Measurements from ENCODE around the gene ARAF. TPM values are rescaled to one million over a fixed set of nuclear protein-coding genes. Genes with fewer than 3 reads are reported as not detected.

ARAF gene
- total RNA-seq, 1 donor from 2014 or later = 44.0 TPM

DNA sequence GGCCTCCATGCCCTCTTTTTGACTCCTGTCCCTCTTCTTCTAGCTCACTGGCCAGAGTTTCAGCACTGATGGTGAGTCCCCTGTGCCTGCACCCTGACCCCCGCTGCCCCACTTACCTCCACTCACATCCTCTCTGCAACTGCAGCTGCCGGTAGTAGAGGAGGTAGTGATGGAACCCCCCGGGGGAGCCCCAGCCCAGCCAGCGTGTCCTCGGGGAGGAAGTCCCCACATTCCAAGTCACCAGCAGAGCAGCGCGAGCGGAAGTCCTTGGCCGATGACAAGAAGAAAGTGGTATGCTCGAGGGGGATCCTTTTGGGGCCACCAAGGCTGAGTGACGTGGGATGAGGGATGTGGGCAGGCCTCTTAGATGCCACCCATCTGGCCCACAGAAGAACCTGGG is 5.8 kb downstream of the ARAF start:
- no peak overlapping the region for H3K4me2 ChIP-seq (ENCODE audit: low read length)
- Mint-ChIP-seq H3K4me3 (ENCODE audit: unreplicated experiment) (no peak overlapping the region), H3K4me1 (ENCODE audit: low read depth, unreplicated experiment) (no peaks in the 10 kb centered on the region), H3K27ac (ENCODE audit: unreplicated experiment) (no peak overlapping the region), H3K27me3 (ENCODE audit: low read depth, unreplicated experiment) (no peaks in the 10 kb centered on the region), H3K36me3 (ENCODE audit: low read depth, unreplicated experiment) (peaks cover 6% of the 10 kb centered on the region), H3K9me3 (ENCODE audit: unreplicated experiment) (no peaks in the 10 kb centered on the region)
- H3K36me3 ChIP-seq (ENCODE audit: insufficient read depth, low read length) = peaks cover 4% of the 10 kb centered on the region
- H3K4me3 ChIP-seq (ENCODE audit: insufficient read depth, low read depth, low read length) = no peak overlapping the region
- H3K9me3 ChIP-seq (ENCODE audit: insufficient read depth, low read depth, low read length) = no peaks in the 10 kb centered on the region
- peaks cover 26% of the 10 kb centered on the region for H3K79me2 ChIP-seq (ENCODE audit: insufficient read depth, low read length)
- no peaks in the 10 kb centered on the region for H3K27me3 ChIP-seq (ENCODE audit: insufficient read depth, low read length)
- TF ChIP-seq EZH2 (IDR thresholded peaks at IDR 0.05; ENCODE audit: insufficient read depth, low read length) (no peak), CTCF (IDR thresholded peaks at IDR 0.05; ENCODE audit: insufficient read depth, low read depth, low read length) (no peak)
- FAIRE-seq (no peak), DNase-seq (ENCODE audit: low read depth) (no peak)
- no peak overlapping the region for H2AFZ ChIP-seq (ENCODE audit: low read depth, low read length)
- peaks cover 7% of the 10 kb centered on the region for H3K4me1 ChIP-seq (ENCODE audit: insufficient read depth, low read length)
- H4K20me1 ChIP-seq (ENCODE audit: insufficient read depth, low read length) = peaks cover 18% of the 10 kb centered on the region
- no peak overlapping the region for H3K9ac ChIP-seq (ENCODE audit: low read length)
- H3K27ac ChIP-seq (ENCODE audit: low read depth, low read length) = no peak overlapping the region

DNA sequence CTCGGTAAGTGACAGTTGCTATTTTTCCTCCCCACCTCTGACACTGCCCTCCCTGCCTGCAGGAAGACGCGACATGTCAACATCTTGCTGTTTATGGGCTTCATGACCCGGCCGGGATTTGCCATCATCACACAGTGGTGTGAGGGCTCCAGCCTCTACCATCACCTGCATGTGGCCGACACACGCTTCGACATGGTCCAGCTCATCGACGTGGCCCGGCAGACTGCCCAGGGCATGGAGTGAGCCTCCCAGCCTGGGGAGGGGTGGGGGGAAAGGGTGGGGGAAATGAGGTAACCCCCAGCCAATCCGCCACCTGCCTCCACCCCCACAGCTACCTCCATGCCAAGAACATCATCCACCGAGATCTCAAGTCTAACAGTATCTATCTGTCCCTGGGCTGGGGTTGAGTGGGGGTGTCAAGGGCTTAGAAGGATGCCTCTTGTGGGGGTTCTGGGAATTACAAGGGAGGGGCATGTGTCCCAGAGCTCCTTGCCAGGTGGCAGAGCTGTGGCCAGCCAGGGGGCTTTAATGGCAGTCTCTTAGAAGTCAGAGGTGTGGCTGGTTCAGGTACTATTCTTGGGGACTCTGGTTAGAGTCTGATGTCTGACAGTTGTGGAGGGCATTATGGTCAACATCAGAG is 7.8 kb downstream of the ARAF start:
- H3K4me3 ChIP-seq (ENCODE audit: insufficient read depth, low read depth, low read length) = no peak overlapping the region
- Mint-ChIP-seq H3K36me3 (ENCODE audit: low read depth, unreplicated experiment) (peaks cover 8% of the 10 kb centered on the region), H3K4me1 (ENCODE audit: low read depth, unreplicated experiment) (peaks cover 6% of the 10 kb centered on the region), H3K9me3 (ENCODE audit: unreplicated experiment) (no peaks in the 10 kb centered on the region), H3K27me3 (ENCODE audit: low read depth, unreplicated experiment) (no peaks in the 10 kb centered on the region), H3K27ac (ENCODE audit: unreplicated experiment) (no peak overlapping the region), H3K4me3 (ENCODE audit: unreplicated experiment) (no peak overlapping the region)
- no peak overlapping the region for H3K9ac ChIP-seq (ENCODE audit: low read length)
- TF ChIP-seq CTCF (IDR thresholded peaks at IDR 0.05; ENCODE audit: insufficient read depth, low read depth, low read length) (no peak), EZH2 (IDR thresholded peaks at IDR 0.05; ENCODE audit: insufficient read depth, low read length) (no peak)
- H3K4me2 ChIP-seq (ENCODE audit: low read length) = no peak overlapping the region
- no peak overlapping the region for H2AFZ ChIP-seq (ENCODE audit: low read depth, low read length)
- H3K27me3 ChIP-seq (ENCODE audit: insufficient read depth, low read length) = no peaks in the 10 kb centered on the region
- DNase-seq (ENCODE audit: low read depth) (no peak), FAIRE-seq (no peak)
- peaks cover 4% of the 10 kb centered on the region for H3K36me3 ChIP-seq (ENCODE audit: insufficient read depth, low read length)
- H3K27ac ChIP-seq (ENCODE audit: low read depth, low read length) = no peak overlapping the region
- no peaks in the 10 kb centered on the region for H3K9me3 ChIP-seq (ENCODE audit: insufficient read depth, low read depth, low read length)
- peaks cover 10% of the 10 kb centered on the region for H4K20me1 ChIP-seq (ENCODE audit: insufficient read depth, low read length)
- peaks cover 2% of the 10 kb centered on the region for H3K4me1 ChIP-seq (ENCODE audit: insufficient read depth, low read length)
- peaks cover 10% of the 10 kb centered on the region for H3K79me2 ChIP-seq (ENCODE audit: insufficient read depth, low read length)

DNA sequence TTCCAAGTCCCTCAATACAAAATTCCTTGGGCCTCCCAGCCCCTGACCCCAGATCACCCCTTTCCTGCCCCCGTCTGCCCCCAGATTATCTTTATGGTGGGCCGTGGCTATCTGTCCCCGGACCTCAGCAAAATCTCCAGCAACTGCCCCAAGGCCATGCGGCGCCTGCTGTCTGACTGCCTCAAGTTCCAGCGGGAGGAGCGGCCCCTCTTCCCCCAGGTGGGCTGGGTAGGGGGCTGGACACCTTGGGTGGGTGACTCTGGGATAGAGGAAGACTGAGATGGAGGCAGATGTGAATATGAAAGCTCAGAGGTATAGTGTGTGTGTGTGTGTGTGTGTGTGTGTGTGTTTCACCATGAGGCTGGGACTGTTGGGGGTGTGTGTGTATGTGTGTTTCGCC is 9.8 kb downstream of the ARAF start:
- Histone ChIP-seq H3K4me1 (ENCODE audit: insufficient read depth, low read length) (peaks cover 7% of the 10 kb centered on the region), H3K4me2 (ENCODE audit: low read length) (no peak overlapping the region), H3K9ac (ENCODE audit: low read length) (no peak overlapping the region), H2AFZ (ENCODE audit: low read depth, low read length) (no peak overlapping the region), H3K9me3 (ENCODE audit: insufficient read depth, low read depth, low read length) (no peaks in the 10 kb centered on the region), H3K27ac (ENCODE audit: low read depth, low read length) (no peak overlapping the region), H3K4me3 (ENCODE audit: insufficient read depth, low read depth, low read length) (no peak overlapping the region), H3K27me3 (ENCODE audit: insufficient read depth, low read length) (no peaks in the 10 kb centered on the region), H4K20me1 (ENCODE audit: insufficient read depth, low read length) (no peaks in the 10 kb centered on the region), H3K79me2 (ENCODE audit: insufficient read depth, low read length) (no peaks in the 10 kb centered on the region), H3K36me3 (ENCODE audit: insufficient read depth, low read length) (peaks cover 4% of the 10 kb centered on the region)
- Mint-ChIP-seq H3K9me3 (ENCODE audit: unreplicated experiment) (no peaks in the 10 kb centered on the region), H3K4me1 (ENCODE audit: low read depth, unreplicated experiment) (peaks cover 6% of the 10 kb centered on the region), H3K4me3 (ENCODE audit: unreplicated experiment) (no peak overlapping the region), H3K27ac (ENCODE audit: unreplicated experiment) (no peak overlapping the region), H3K27me3 (ENCODE audit: low read depth, unreplicated experiment) (no peaks in the 10 kb centered on the region), H3K36me3 (ENCODE audit: low read depth, unreplicated experiment) (peaks cover 8% of the 10 kb centered on the region)
- FAIRE-seq (no peak), DNase-seq (ENCODE audit: low read depth) (no peak)
- TF ChIP-seq EZH2 (IDR thresholded peaks at IDR 0.05; ENCODE audit: insufficient read depth, low read length) = no peak
- TF ChIP-seq CTCF (IDR thresholded peaks at IDR 0.05; ENCODE audit: insufficient read depth, low read depth, low read length) = no peak

Measured in astrocyte (in vitro differentiated cells and primary cell).